T-helper 9 cell (primary cell): ENCODE measurements around the gene SHISA6.

Experiments
- DNase-seq: peaks from one replicate; pipeline ENCODE4 v3.0.0-alpha.2; 2020
- total RNA-seq, 2 donors: gene quantifications; one replicate each; lab custom pipeline; 2026; lab: John Stamatoyannopoulos, UW

The SHISA6 gene
- 0 reads per million in 2 donors for total RNA-seq

GRCh38 chr17:11240841-11241610 lies at the start of gene SHISA6:
Gene SHISA6 (plus strand): TSS chr17:11241213.
- no peak for DNase-seq

- no peak for DNase-seq
These were observed 45.2 kb upstream of the SHISA6 start for GRCh38 chr17:11195801-11196200.

- DNase-seq, result no peak
These were observed 36.0 kb upstream of the SHISA6 start for GRCh38 chr17:11204991-11205390.

DNA sequence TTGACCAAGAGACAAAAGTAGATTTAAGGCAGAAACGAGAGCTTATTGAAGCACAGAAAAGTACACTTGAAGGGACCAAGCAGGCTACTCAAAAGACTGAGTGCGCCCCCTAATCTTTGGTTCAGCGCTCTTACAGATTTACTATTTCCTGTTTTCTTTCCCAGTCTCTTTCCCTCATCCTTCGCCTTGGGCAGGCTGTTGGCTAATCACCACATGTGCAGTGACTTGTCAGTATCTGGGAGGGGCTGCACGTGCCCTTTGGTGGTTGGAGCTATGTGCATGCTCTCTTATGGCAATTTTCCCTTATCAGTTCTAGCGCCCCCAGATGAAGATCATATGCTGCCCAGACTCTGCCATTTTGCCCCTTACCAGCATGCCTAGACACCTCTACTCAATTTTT lies 35.4 kb upstream of the SHISA6 start:
- DNase-seq, result no peak

GRCh38 chr17:11209906-11210305 lies 31.1 kb upstream of the SHISA6 start:
- DNase-seq, result no peak

GRCh38 chr17:11212792-11213191 lies 28.2 kb upstream of the SHISA6 start:
- DNase-seq, result no peak

- DNase-seq, result no peak
These were observed 24.0 kb upstream of the SHISA6 start for GRCh38 chr17:11216976-11217375.

DNA sequence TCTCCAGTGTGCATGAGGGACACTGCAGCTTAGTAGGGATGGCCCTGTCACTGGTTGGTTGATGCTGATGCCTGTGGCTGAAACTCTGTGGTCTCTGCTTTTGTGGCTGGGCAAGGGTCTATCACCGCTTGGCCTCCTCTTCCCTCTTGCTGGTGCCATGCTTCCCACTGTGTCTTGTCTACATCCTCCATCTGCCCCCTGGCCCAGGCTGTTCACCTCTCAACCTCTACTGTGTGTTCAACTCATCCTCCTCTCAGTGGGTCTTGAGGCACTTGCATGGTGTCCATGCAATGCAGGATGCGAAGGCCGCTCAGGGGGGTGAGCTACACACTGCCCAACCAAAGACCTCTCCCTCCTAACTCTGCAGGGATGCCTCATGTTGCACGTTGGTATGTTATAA lies 19.8 kb upstream of the SHISA6 start:
- no peak for DNase-seq

- no peak for DNase-seq
These were observed 19.3 kb upstream of the SHISA6 start for GRCh38 chr17:11221721-11222120.

DNA sequence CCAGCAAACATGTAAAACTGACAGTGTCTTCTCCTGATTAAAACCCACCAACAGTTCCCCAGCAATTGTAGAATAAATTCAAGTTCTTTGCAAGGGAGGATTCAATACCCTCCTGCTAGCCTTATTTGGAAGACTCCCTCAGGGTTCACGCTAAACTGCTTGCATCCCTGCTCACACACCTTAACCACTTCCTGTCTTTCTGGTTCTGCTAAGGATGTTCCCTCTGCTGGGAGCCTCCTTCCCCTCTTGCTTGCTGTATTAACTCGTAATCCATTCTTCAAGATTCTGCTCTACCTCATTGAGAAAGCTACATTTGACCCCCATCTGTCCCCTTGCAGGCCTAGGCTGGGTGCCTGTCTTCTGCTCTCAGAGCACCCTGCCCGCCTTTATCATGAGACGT lies 2.3 kb upstream of the SHISA6 start:
- DNase-seq, result no peak

DNA sequence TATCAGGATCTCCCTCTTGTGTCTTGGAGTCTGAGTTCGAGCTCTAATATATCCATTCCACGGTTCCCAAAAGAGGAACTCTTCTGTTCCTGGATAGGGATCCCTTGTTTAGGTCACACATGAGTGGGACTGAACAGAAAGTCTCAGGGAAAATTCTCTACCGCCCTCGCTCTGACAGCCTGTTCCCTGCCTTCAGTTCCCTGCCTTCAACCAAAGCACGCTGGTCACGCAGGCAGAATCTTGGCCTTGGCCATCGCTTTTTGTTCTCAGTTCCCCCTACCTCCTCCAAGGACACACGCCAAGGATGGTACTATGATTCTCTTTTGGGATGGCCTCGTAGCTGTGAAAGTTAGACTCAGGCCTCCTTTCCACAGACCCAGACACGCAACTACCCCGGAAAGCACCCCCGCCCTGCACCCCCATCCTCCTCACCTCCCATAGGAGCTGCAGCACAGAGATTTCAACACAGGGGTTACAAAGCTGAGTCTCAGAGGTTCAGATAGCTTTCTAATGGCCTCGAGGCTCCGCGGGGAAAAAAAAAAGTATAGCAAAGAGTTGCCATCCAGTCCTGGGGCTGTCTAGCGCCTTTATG lies 1.5 kb upstream of the SHISA6 start:
- no peak for DNase-seq

DNA sequence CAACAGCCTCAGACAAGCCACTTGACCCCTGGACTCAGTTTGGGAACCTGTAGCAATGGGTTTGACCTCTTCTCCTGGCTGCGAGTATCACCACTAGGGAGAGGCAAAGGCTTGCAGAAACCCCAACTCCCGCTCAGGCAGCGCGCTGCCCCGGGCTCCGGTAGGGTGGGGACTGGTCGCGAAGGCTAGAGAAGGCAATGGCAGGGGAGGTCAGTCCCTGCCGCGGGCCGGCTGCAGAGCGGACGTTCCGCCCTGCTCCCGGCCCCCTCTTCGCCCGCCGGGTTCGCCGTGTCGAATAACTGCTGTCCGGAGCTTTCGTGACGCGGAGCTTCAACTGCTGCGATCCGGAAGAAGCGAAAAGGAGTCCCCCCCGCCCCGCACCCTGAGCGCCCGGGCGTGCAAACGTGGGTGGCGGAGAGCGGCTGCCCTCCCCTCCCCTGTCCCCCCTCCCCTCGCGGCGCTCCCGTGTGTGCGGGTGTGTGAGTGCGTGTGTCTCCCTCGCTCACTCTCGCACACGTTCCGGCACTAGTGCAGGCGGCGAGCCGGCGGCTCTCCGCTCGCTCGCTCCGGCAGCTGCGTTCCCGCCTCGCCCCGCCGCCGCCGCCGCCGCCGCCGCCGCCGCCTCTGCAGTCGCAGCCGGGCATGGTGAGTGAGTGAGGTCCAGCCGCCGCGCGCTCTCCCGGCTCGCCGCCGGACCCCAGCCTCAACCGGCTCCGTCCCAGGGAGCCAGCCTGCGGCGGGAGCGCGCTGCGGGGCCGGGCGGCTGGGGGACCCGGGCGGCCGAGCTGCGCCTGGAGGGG lies 772 bp upstream of the SHISA6 start:
- DNase-seq, result no peak

GRCh38 chr17:11241611-11242226 lies 706 bp downstream of the SHISA6 start:
- DNase-seq, result no peak

GRCh38 chr17:11242411-11242810 lies 1.4 kb downstream of the SHISA6 start:
- no peak for DNase-seq

- no peak for DNase-seq
These were observed 3.8 kb downstream of the SHISA6 start for GRCh38 chr17:11244776-11245175.

GRCh38 chr17:11245187-11245586 lies 4.2 kb downstream of the SHISA6 start:
- DNase-seq, result no peak

- no peak for DNase-seq
These were observed 4.8 kb downstream of the SHISA6 start for GRCh38 chr17:11245791-11246190.

DNA sequence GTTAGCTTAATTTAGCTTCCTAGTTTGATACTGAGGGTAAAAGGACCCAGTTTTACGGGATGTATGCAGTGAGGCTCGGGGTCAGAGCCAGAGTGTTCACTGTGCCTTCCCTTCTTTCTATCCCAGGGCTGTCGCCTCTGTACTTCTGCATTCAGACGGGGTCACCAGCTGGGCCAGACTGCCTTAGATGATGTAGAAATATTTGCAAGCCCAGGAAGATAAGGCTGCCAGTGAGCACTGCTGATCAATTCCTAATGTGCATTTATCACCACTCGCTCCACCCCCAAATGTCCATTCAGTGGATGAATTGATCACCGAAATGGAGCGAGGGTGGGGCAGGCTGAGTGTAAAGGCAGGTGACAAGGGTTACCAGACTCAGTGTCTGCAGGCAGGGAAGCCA lies 9.1 kb downstream of the SHISA6 start:
- DNase-seq, result no peak

DNA sequence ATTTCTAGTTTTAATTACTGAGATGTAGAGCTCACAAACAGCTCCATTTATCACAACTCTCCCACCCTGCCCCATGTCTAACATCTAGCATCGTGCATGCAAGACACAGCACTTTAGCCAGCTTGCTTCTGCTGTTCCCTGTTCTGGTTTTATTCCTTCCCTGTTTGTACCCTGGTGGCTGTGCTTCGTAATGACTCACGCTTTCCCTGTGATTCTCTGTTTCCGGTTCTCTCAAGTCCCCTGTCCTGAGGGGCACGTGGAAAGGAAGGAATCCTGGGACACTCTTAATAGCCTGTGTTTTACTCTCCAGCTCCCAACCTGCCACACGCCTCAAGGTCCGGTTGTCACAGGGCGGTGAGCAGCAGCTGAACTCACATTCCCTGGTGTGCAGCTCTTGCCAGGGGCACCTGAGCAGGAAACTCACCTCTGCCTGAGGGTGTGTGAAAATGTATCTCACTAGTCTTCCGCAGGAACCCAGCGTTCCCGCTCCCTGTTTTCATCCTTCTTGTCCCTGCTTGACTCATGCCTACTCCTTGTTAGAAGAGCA lies 10.6 kb downstream of the SHISA6 start:
- no peak for DNase-seq

DNA sequence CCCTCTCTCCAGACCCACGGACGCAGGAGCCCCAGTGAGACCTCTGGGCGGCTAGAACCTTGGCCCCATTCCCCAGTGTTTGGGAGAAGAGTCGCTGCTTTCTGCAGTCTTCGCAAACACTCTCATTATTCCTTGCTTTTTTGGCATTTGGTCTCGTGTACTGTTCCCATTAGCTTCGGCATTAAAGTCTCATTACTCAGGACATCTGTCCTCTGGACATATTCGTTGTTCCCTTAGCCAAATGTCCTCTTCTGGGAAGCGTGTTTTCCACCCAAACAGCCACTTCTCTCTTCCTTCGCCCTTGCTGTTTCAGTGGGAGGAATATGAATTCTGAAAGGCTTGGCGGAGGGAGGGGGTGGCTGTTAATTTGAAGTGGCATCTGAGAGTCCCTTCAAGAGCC lies 11.1 kb downstream of the SHISA6 start:
- DNase-seq, result no peak

GRCh38 chr17:11256877-11257276 lies 15.9 kb downstream of the SHISA6 start:
- DNase-seq, result no peak

DNA sequence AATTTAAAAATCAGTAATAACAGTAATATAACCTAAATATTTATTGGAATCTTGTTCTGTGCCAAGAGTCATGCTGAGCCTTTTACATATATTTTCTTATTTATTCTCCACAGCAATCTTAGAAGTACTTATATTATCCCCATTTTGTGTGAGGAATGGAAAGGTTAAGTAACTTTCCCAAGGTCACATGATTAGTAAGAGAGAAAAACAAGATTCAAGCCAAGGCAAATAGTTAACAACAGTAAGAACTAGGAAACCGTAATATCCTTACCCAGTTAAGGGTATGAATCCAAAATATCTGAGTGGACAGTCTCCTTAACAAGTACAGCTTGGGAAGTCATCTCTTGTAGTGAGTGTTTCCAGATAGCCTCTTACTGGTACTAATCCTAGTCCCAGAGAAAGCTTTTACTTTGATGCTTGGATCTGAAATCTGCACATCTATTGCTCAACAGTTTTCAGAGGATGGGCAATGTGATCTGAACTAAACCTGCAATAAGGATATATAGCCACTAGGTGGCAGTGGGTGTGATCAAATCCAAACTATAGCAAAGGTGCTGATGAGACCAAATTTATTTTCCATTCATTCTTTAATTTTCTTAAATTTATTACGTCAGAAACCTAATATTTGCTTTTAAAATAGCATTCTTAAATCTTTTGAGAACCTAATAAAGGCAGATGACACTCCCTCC lies 23.3 kb downstream of the SHISA6 start:
- no peak for DNase-seq
